Stomach (tissue), 9 donors: Measurements from ENCODE around the gene FGFRL1. TPM values are rescaled to one million over a fixed set of nuclear protein-coding genes. Genes with fewer than 3 reads are reported as not detected.

Experiments used
- DNase-seq, 2 donors: peaks; one replicate each; pipeline versions ENCODE4 v3.0.0 to v3.0.0-alpha.2; 2013 to 2019
- H3K27ac ChIP-seq, 5 donors: fragments of 200-600 bp in 4 of 5; sonication (generic) in 4 of 5; one replicate each; pipeline ENCODE4 v1.5.1; 2013 to 2019; ENCODE audit warnings: mild to moderate bottlenecking in 1 of 5, moderate library complexity in 1 of 5
- H3K27me3 ChIP-seq, 3 donors: fragments of 200-600 bp; sonication (generic); one replicate each; pipeline ENCODE4 v1.5.1; 2017 to 2019; ENCODE audit warnings: mixed run types in 1 of 3
- H3K36me3 ChIP-seq, 4 donors: fragments of 200-600 bp; sonication (generic); 1 replicate in 3 of 4; 2 replicates in 1 of 4; pipeline ENCODE4 v1.5.1; 2016 to 2019
- H3K4me1 ChIP-seq, 4 donors: fragments of 200-600 bp; sonication (generic); one replicate each; pipeline ENCODE4 v1.5.1; 2016 to 2019
- H3K4me3 ChIP-seq, 4 donors: fragments of 200-600 bp; sonication (generic) in 3 of 4; one replicate each; pipeline ENCODE4 v1.5.1; 2016 to 2019; ENCODE audit warnings: mild to moderate bottlenecking in 1 of 4
- H3K9me3 ChIP-seq, 4 donors: fragments of 200-600 bp; sonication (generic); one replicate each; pipeline ENCODE4 v1.5.1; 2016 to 2019
- CTCF ChIP-seq, 7 experiments: fragments of 450-650 bp in 4 of 7; fragments of 200-600 bp in 3 of 7; sonication (generic) in 3 of 7; IDR thresholded peaks; one replicate each; pipeline ENCODE4 v1.5.1; 2016 to 2019; ENCODE audit warnings: antibody characterized with exemption in 7 of 7, control low read depth in 2 of 7, mild to moderate bottlenecking in 1 of 7
- EP300 ChIP-seq: sonication (generic); formaldehyde crosslinking; IDR thresholded peaks from one replicate; pipeline ENCODE4 v1.6.1; 2017; ENCODE audit warnings: antibody characterized with exemption
- POLR2A ChIP-seq, 4 donors: fragments of 450-650 bp; IDR thresholded peaks; one replicate each; pipeline ENCODE4 v1.6.1; 2016; ENCODE audit warnings: antibody characterized with exemption in 4 of 4, control low read depth in 2 of 4, mild to moderate bottlenecking in 1 of 4, moderate library complexity in 1 of 4
- POLR2AphosphoS5 ChIP-seq, 3 donors: sonication (generic); formaldehyde crosslinking; IDR thresholded peaks; one replicate each; pipeline ENCODE4 v1.6.1; 2016; ENCODE audit warnings: antibody characterized with exemption in 3 of 3
- WGBS, 5 donors: extraction: QIAGEN DNeasy Blood & Tissue Kit in 3 of 5; methylation state at CpG; one replicate each; pipeline versions ENCODE4 v1.1.5 to v1.1.7; 2013 to 2018; 5-methylcytosine and 5-hydroxymethylcytosine counted together
- intact Hi-C: fragments of 100-400 bp; cut with DNase I; formaldehyde crosslinking; loops from one replicate; pipeline ENCODE4 v1.15.1; 2023; ENCODE audit warnings: low total_unique reads
- polyA plus RNA-seq, 3 donors: library from polyadenylated mRNA; stranded (reverse); fragments of 200-250 nt; gene quantifications; one replicate each; pipeline ENCODE4 v1.2.3, GENCODE V29; 2013
- total RNA-seq, 5 donors: library from RNA; depleted of rRNA; stranded (reverse); fragments of >200 nt; gene quantifications; one replicate each; pipeline versions ENCODE4 v1.1.0 to v1.2.3, GENCODE V29; 2014 to 2016
- donor health status: healthy with polysubstance abuse.
- donor health status: Bipolar disorder and iron deficiency.
- donor health status: healthy.

Gene FGFRL1
- total and polyA plus RNA-seq, 8 donors: 3.5 to 42.7 (median 9.8) TPM

- Histone ChIP-seq H3K4me1 (peaks cover 36 to 56% (median 52%) of the 10 kb centered on the region in 4 donors), H3K36me3 (peaks cover 0 to 33% (median 21%) of the 10 kb centered on the region in 4 donors), H3K9me3 (no peaks in the 10 kb centered on the region), H3K27me3 (peaks cover 0 to 5% (median 0%) of the 10 kb centered on the region in 3 donors), H3K27ac (peak overlapping the region in 1 of 5 donors; percentile 96), H3K4me3 (no peak overlapping the region)
- TF ChIP-seq POLR2AphosphoS5 (IDR thresholded peaks at IDR 0.05): no peak
- TF ChIP-seq CTCF (IDR thresholded peaks at IDR 0.05): no peak
- TF ChIP-seq POLR2A (IDR thresholded peaks at IDR 0.05): no peak
- TF ChIP-seq EP300: no peak
- DNase-seq: no peak
- 87 to 89% (median 89%) methylated on average over 21 to 26 of the region's 26 CpGs for WGBS, 5 donors
- intact Hi-C loops: no loop called here
Measured at GRCh38 chr4:990746-991367, 20.6 kb upstream of the FGFRL1 start.

- H3K36me3 ChIP-seq: peaks cover 0 to 33% (median 21%) of the 10 kb centered on the region in 4 donors
- intact Hi-C loops: no loop called here
- no peak for DNase-seq
- H3K27me3 ChIP-seq: peaks cover 0 to 13% (median 1%) of the 10 kb centered on the region in 3 donors
- H3K9me3 ChIP-seq: no peaks in the 10 kb centered on the region
- 79 to 91% (median 84%) methylated on average over 27 to 50 of the region's 50 CpGs for WGBS, 5 donors
- peak overlapping the region; percentile 87 to 96 (median 93) for H3K27ac ChIP-seq
- peaks cover 29 to 58% (median 53%) of the 10 kb centered on the region in 4 donors for H3K4me1 ChIP-seq
- TF ChIP-seq POLR2AphosphoS5 (IDR thresholded peaks at IDR 0.05) (no peak), CTCF (IDR thresholded peaks at IDR 0.05) (no peak), POLR2A (IDR thresholded peaks at IDR 0.05) (no peak), EP300 (no peak)
- peak overlapping the region in 1 of 4 donors; percentile 28 for H3K4me3 ChIP-seq
Measured at GRCh38 chr4:991451-992296, 19.8 kb upstream of the FGFRL1 start.

- DNase-seq: peak; percentile 91 to 94
- Histone ChIP-seq H3K36me3 (peaks cover 0 to 33% (median 21%) of the 10 kb centered on the region in 4 donors), H3K27ac (peak overlapping the region; percentile 87 to 96 (median 93)), H3K27me3 (peaks cover 0 to 22% (median 10%) of the 10 kb centered on the region in 3 donors), H3K4me1 (peaks cover 32 to 62% (median 57%) of the 10 kb centered on the region in 4 donors), H3K9me3 (no peaks in the 10 kb centered on the region), H3K4me3 (peak overlapping the region in 3 of 4 donors; percentile 17 to 28 (median 19))
- TF ChIP-seq POLR2A (IDR thresholded peaks at IDR 0.05) (peak in 1 of 4 donors; percentile 6), EP300 (no peak), POLR2AphosphoS5 (IDR thresholded peaks at IDR 0.05) (peak in 2 of 3 donors; percentile 90 to 91), CTCF (IDR thresholded peaks at IDR 0.05) (no peak)
- intact Hi-C loops: no loop called here
- 25 to 54% (median 37%) methylated on average over 22 to 25 of the region's 25 CpGs for WGBS, 5 donors
Measured at GRCh38 chr4:992297-993110, 18.9 kb upstream of the FGFRL1 start.
